WTC11 (cell line): ENCODE results near the gene WDR27. TPM values are rescaled to one million over a fixed set of nuclear protein-coding genes. Genes with fewer than 3 reads are reported as not detected.

Experiments
- ATAC-seq: fragments of 200-7000 bp; cut with Tn5 transposase; 2 replicates; pipeline ENCODE4 v1.10.0; 2021; ENCODE audit warnings: mild to moderate bottlenecking, moderate library complexity
- CTCF ChIA-PET: fragments of 300-600 bp; sonication (Branson Sonifier 250); formaldehyde crosslinking; loops from one replicate; lab custom pipeline; 2021; ENCODE audit warnings: antibody characterized with exemption; lab: Charles Lee
- POLR2A ChIA-PET: fragments of 350-600 bp; sonication (Branson Sonifier 250); formaldehyde crosslinking; loops from one replicate; lab custom pipeline; 2021; ENCODE audit warnings: antibody characterized with exemption; lab: Charles Lee
- DNase-seq: peaks from one replicate; pipeline ENCODE4 v3.0.0; 2021; ENCODE audit warnings: low spot score
- H3K27ac Mint-ChIP-seq: 2 replicates; pipeline ENCODE4 v1.8.0; 2021; ENCODE audit warnings: mixed read lengths
- H3K27me3 Mint-ChIP-seq: 2 replicates; pipeline ENCODE4 v1.8.0; 2021; ENCODE audit warnings: low read depth, mild to moderate bottlenecking, moderate library complexity, mixed read lengths
- H3K36me3 Mint-ChIP-seq: 2 replicates; pipeline ENCODE4 v1.8.0; 2021; ENCODE audit warnings: mixed read lengths
- H3K4me1 Mint-ChIP-seq: 2 replicates; pipeline ENCODE4 v1.8.0; 2022; ENCODE audit warnings: mixed read lengths
- H3K4me3 Mint-ChIP-seq: 2 replicates; pipeline ENCODE4 v1.8.0; 2021; ENCODE audit warnings: mild to moderate bottlenecking, moderate library complexity, mixed read lengths
- H3K9me3 Mint-ChIP-seq: 2 replicates; pipeline ENCODE4 v1.8.0; 2021; ENCODE audit warnings: mixed read lengths
- ELF4 ChIP-seq: sonication (generic); formaldehyde crosslinking; IDR thresholded peaks from 2 replicates; pipeline ENCODE4 v1.8.1; 2022; ENCODE audit warnings: low read depth, mild to moderate bottlenecking, moderate library complexity, missing genetic modification reagents
- ESRRA ChIP-seq: sonication (generic); formaldehyde crosslinking; IDR thresholded peaks from 2 replicates; pipeline ENCODE4 v1.8.1; 2022; ENCODE audit warnings: mild to moderate bottlenecking, missing genetic modification reagents, borderline replicate concordance
- GRHL2 ChIP-seq: fragments of 250-450 bp; sonication (Bioruptor Pico); IDR thresholded peaks from 2 replicates; pipeline ENCODE4 v1.8.0; 2022; ENCODE audit warnings: mild to moderate bottlenecking, moderate library complexity; ENCODE audit not compliant: insufficient replicate concordance, severe bottlenecking
- SOX15 ChIP-seq: fragments of 250-450 bp; sonication (Bioruptor Pico); IDR thresholded peaks from 2 replicates; pipeline ENCODE4 v1.9.0; 2021; ENCODE audit warnings: mild to moderate bottlenecking
- SP1 ChIP-seq: sonication (generic); formaldehyde crosslinking; conservative IDR thresholded peaks from 2 replicates; pipeline ENCODE4 v1.8.1; 2022; ENCODE audit warnings: missing genetic modification reagents
- ZNF263 ChIP-seq: sonication (generic); formaldehyde crosslinking; IDR thresholded peaks from 2 replicates; pipeline ENCODE4 v1.8.1; 2022; ENCODE audit warnings: low read depth, mild to moderate bottlenecking, moderate library complexity, missing genetic modification reagents
- total RNA-seq: library from RNA; stranded (reverse); gene quantifications from 3 replicates; pipeline ENCODE4 v1.2.3, GENCODE V29; 2021
- TF ChIP-seq, protein P1 (sequence below): sonication (generic); formaldehyde crosslinking; IDR thresholded peaks from 2 replicates; pipeline ENCODE4 v1.8.1; 2023; ENCODE audit warnings: mild to moderate bottlenecking, missing genetic modification reagents
- TF ChIP-seq, protein P2 (sequence below): sonication (generic); formaldehyde crosslinking; IDR thresholded peaks from 2 replicates; pipeline ENCODE4 v1.8.1; 2023; ENCODE audit warnings: mild to moderate bottlenecking, missing genetic modification reagents
- TF ChIP-seq, protein P3 (sequence below): sonication (generic); formaldehyde crosslinking; IDR thresholded peaks from 2 replicates; pipeline ENCODE4 v1.8.1; 2022; ENCODE audit warnings: low read depth, missing genetic modification reagents, borderline replicate concordance
- TF ChIP-seq, protein P4 (sequence below): fragments of 200-600 bp; IDR thresholded peaks from 2 replicates; pipeline ENCODE4 v1.8.0; 2022; ENCODE audit warnings: antibody characterized with exemption
- TF ChIP-seq, protein P5 (sequence below): sonication (generic); formaldehyde crosslinking; IDR thresholded peaks from 2 replicates; pipeline ENCODE4 v1.8.1; 2023; ENCODE audit warnings: mild to moderate bottlenecking, missing genetic modification reagents, moderate library complexity

WDR27 gene
- total RNA-seq, 1 experiment from 2014 or later, result 126 TPM

DNA sequence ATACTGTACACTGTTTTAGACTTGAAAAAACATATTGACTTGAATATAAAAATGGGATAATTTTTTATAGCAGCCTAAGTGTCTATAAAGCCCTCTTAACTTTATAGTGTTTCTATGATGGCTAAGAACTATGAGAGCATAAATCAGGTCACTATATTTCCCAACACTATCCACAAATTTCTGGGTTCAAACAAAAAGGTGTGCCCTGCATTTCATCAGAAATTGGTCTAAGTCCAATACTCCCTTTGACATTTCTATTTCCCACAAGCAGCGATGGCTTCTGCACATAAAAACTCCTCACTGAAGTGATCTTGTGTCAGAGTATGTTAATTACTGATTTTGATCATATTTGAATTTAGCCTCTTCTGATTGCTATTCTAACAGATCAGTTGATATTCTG is 143.9 kb downstream of the WDR27 start (continued):
- TF ChIP-seq, protein P1, sequence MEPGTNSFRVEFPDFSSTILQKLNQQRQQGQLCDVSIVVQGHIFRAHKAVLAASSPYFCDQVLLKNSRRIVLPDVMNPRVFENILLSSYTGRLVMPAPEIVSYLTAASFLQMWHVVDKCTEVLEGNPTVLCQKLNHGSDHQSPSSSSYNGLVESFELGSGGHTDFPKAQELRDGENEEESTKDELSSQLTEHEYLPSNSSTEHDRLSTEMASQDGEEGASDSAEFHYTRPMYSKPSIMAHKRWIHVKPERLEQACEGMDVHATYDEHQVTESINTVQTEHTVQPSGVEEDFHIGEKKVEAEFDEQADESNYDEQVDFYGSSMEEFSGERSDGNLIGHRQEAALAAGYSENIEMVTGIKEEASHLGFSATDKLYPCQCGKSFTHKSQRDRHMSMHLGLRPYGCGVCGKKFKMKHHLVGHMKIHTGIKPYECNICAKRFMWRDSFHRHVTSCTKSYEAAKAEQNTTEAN, result no peak
- TF ChIP-seq SP1, result no peak
- TF ChIP-seq, protein P2, sequence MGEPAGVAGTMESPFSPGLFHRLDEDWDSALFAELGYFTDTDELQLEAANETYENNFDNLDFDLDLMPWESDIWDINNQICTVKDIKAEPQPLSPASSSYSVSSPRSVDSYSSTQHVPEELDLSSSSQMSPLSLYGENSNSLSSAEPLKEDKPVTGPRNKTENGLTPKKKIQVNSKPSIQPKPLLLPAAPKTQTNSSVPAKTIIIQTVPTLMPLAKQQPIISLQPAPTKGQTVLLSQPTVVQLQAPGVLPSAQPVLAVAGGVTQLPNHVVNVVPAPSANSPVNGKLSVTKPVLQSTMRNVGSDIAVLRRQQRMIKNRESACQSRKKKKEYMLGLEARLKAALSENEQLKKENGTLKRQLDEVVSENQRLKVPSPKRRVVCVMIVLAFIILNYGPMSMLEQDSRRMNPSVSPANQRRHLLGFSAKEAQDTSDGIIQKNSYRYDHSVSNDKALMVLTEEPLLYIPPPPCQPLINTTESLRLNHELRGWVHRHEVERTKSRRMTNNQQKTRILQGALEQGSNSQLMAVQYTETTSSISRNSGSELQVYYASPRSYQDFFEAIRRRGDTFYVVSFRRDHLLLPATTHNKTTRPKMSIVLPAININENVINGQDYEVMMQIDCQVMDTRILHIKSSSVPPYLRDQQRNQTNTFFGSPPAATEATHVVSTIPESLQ, result no peak
- no peak for TF ChIP-seq GRHL2
- no peak for TF ChIP-seq SOX15 (CRISPR knock-in tag)
- TF ChIP-seq ESRRA (CRISPR knock-in tag), result no peak
- no peak for TF ChIP-seq ZNF263

DNA sequence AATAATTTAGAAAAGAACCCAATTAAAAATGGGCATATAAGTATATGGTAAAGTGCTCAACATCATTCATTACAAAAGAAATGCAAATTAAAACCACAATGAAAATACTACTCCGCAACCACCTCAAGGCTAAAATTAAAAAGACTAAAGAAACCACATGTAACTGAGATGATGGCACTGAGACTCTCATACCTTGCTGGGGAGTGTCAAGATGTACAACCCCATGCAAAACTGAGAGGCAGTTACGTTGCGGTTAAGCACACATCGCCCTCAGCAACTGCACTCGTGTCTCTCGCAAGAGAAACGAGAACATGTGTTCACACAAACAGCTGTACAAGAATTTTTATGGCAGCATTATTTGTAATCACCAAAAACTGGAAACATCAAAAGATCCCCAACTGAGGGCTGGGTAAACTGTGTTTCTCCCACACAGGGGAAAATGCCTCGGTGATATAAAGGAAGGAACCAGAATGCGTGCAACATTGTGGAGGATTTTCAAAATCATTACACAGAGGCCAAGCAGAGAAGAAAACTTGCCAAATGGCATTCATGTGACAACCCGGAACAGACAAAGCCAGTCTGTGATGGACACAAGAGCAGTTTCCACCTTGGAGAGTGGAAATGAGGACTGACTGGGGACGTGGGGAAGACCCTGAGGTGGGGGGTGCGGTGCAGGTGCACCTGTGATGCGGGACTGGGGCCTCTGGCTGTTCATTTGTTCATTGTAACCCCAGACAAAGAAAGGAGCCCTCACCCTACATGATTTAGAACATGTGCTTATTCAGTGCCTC is 144.9 kb downstream of the WDR27 start:
- no peak for TF ChIP-seq ELF4 (CRISPR knock-in tag)
- Mint-ChIP-seq H3K27me3 (no peaks in the 10 kb centered on the region), H3K4me3 (no peak overlapping the region), H3K36me3 (peaks cover 15% of the 10 kb centered on the region), H3K27ac (no peak overlapping the region), H3K4me1 (peaks cover 12% of the 10 kb centered on the region), H3K9me3 (peaks cover 10% of the 10 kb centered on the region)
- ChIA-PET POLR2A (no interaction called here), CTCF (no interaction called here)
- DNase-seq (no peak), ATAC-seq (no peak)

DNA sequence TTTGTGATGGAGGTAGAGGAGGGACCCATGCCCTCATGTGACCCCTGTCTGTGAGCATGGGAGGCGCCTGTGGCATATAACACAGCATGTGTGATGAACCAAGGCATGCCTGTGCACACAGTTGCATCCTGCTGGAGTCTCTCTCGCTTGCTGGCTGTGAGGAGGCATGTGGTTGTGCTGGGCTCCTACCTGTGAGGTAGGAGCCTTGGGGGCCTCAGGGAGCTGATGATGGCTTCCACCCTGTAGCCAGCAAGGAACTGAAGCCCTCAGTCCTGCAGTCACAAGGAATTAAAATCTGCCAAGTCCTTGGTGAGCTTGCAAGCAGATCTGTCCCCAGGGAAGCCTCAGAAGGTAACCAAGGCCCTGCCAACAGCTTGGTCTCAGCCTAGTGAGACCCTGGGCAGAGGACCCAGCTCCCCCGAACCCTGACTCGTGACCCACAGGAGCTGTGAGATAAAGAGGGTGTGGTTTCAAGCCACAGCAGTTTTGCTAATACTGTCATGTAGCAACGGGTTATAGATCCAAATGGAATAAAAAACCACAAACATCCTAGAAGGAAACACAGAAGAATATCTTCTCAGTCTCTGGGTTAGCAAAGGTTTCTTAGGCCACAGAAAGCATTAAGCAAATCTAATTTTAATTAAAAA is 145.7 kb downstream of the WDR27 start:
- POLR2A ChIA-PET, result no interaction called here
- ATAC-seq, result no peak
- H3K27ac Mint-ChIP-seq, result no peak overlapping the region

More for the DNA sequence above, 145.7 kb downstream of the WDR27 start:
- no peaks in the 10 kb centered on the region for H3K27me3 Mint-ChIP-seq
- no peak overlapping the region for H3K4me3 Mint-ChIP-seq
- H3K9me3 Mint-ChIP-seq, result peaks cover 1% of the 10 kb centered on the region
- TF ChIP-seq, protein P3, sequence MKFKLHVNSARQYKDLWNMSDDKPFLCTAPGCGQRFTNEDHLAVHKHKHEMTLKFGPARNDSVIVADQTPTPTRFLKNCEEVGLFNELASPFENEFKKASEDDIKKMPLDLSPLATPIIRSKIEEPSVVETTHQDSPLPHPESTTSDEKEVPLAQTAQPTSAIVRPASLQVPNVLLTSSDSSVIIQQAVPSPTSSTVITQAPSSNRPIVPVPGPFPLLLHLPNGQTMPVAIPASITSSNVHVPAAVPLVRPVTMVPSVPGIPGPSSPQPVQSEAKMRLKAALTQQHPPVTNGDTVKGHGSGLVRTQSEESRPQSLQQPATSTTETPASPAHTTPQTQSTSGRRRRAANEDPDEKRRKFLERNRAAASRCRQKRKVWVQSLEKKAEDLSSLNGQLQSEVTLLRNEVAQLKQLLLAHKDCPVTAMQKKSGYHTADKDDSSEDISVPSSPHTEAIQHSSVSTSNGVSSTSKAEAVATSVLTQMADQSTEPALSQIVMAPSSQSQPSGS (CRISPR knock-in tag), result no peak
- TF ChIP-seq, protein P4, sequence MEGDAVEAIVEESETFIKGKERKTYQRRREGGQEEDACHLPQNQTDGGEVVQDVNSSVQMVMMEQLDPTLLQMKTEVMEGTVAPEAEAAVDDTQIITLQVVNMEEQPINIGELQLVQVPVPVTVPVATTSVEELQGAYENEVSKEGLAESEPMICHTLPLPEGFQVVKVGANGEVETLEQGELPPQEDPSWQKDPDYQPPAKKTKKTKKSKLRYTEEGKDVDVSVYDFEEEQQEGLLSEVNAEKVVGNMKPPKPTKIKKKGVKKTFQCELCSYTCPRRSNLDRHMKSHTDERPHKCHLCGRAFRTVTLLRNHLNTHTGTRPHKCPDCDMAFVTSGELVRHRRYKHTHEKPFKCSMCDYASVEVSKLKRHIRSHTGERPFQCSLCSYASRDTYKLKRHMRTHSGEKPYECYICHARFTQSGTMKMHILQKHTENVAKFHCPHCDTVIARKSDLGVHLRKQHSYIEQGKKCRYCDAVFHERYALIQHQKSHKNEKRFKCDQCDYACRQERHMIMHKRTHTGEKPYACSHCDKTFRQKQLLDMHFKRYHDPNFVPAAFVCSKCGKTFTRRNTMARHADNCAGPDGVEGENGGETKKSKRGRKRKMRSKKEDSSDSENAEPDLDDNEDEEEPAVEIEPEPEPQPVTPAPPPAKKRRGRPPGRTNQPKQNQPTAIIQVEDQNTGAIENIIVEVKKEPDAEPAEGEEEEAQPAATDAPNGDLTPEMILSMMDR, result no peak
- TF ChIP-seq, protein P5, sequence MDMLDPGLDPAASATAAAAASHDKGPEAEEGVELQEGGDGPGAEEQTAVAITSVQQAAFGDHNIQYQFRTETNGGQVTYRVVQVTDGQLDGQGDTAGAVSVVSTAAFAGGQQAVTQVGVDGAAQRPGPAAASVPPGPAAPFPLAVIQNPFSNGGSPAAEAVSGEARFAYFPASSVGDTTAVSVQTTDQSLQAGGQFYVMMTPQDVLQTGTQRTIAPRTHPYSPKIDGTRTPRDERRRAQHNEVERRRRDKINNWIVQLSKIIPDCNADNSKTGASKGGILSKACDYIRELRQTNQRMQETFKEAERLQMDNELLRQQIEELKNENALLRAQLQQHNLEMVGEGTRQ (CRISPR knock-in tag), result no peak
- TF ChIP-seq, all 79 proteins: peak for 0
- CTCF ChIA-PET, result no interaction called here
- Mint-ChIP-seq H3K36me3 (peaks cover 11% of the 10 kb centered on the region), H3K4me1 (peaks cover 12% of the 10 kb centered on the region)
- DNase-seq, result no peak
